Heart right ventricle (tissue), 16 donors: ENCODE data around the gene RPS3. TPM values are rescaled to one million over a fixed set of nuclear protein-coding genes. Genes with fewer than 3 reads are reported as not detected.

Experiments
- ATAC-seq, 8 donors: fragments of 200-7000 bp; cut with Tn5 transposase; one replicate each; pipeline ENCODE4 v1.9.1; 2020; ENCODE audit warnings: mild to moderate bottlenecking in 8 of 8, moderate library complexity in 8 of 8, moderate number of reproducible peaks in 1 of 8
- DNase-seq, 2 donors: peaks; one replicate each; pipeline ENCODE4 v3.0.0-alpha.2; 2020
- H3K27ac ChIP-seq, 10 donors: fragments of 200-600 bp; sonication (generic) in 2 of 10; one replicate each; pipeline versions ENCODE4 v1.5.0 to v1.8.0; 2020 to 2022; ENCODE audit warnings: mild to moderate bottlenecking in 3 of 10
- H3K27me3 ChIP-seq, 7 donors: fragments of 200-600 bp; one replicate each; pipeline ENCODE4 v1.8.0; 2021 to 2022; ENCODE audit warnings: mild to moderate bottlenecking in 2 of 7
- H3K36me3 ChIP-seq, 9 donors: fragments of 200-600 bp; sonication (generic) in 1 of 9; one replicate each; pipeline versions ENCODE4 v1.5.0 to v1.8.0; 2020 to 2022; ENCODE audit warnings: mild to moderate bottlenecking in 2 of 9
- H3K4me1 ChIP-seq, 9 donors: fragments of 200-600 bp; sonication (generic) in 1 of 9; one replicate each; pipeline versions ENCODE4 v1.5.0 to v1.8.0; 2020 to 2022; ENCODE audit warnings: mild to moderate bottlenecking in 4 of 9
- H3K4me3 ChIP-seq, 10 donors: fragments of 200-600 bp; sonication (generic) in 2 of 10; one replicate each; pipeline versions ENCODE4 v1.5.0 to v1.8.0; 2020 to 2022; ENCODE audit warnings: mild to moderate bottlenecking in 7 of 10, moderate library complexity in 2 of 10
- H3K9me3 ChIP-seq, 11 donors: fragments of 200-600 bp in 10 of 11; sonication (generic) in 2 of 11; one replicate each; pipeline versions ENCODE4 v1.5.0 to v1.8.0; 2013 to 2022; ENCODE audit warnings: mild to moderate bottlenecking in 2 of 11, control low read depth in 1 of 11, moderate library complexity in 1 of 11
- WGBS, 2 donors: extraction: QIAGEN DNeasy Blood & Tissue Kit; methylation state at CpG; one replicate each; pipeline ENCODE4 v1.1.7; 2013; ENCODE audit warnings: inconsistent platforms in 1 of 2; 5-methylcytosine and 5-hydroxymethylcytosine counted together
- intact Hi-C, 10 donors: fragments of 100-400 bp; cut with DNase I; formaldehyde crosslinking; loops; one replicate each; pipeline versions ENCODE4 v1.11.1 to v1.14.2; 2022
- polyA plus RNA-seq, 2 donors: library from polyadenylated mRNA; stranded (reverse); fragments of 200-250 nt; gene quantifications; one replicate each; pipeline ENCODE4 v1.2.3, GENCODE V29; 2013
- total RNA-seq, 10 donors: library from RNA; stranded (reverse); fragmentation: NEBNext Ultra II Directional in 3 of 10; extraction: Animal tissue kit (Norgen Biotek cat#: 25700) in 3 of 10; gene quantifications; one replicate each; pipeline versions ENCODE4 v1.2.1 to v1.2.4, GENCODE V29; 2021 to 2023
- TF ChIP-seq, protein P1 (sequence below), 9 donors: fragments of 200-600 bp; sonication (generic) in 2 of 9; IDR thresholded peaks; one replicate each; pipeline versions ENCODE4 v1.5.0 to v1.8.0; 2021 to 2022; ENCODE audit warnings: antibody characterized with exemption in 9 of 9, mild to moderate bottlenecking in 5 of 9, moderate library complexity in 1 of 9
- donor health status: Arrhythmogenic right ventricular cardiomyopathy.
- donor health status: ischemic (EF 13 %, LVEDD 7.1; RV severe dilation, severe dysfunction).
- donor health status: healthy with polysubstance abuse.
- donor health status: DM: no; HTN: yes; CAD: no.
- donor health status: DM: no; HTN: no; CAD: no.
- donor health status: ischemic (EF 25% LVEDD 6.9; RV normal size, moderate dysfunction).
- donor health status: ischemic (EF 25% LVEDD 5.7; RV mildly dilated, moderate dysfunction).
- donor health status: healthy.
- donor health status: DM: yes; HTN: yes; CAD: no.
- donor health status: Ischemic cardiomyopathy.
- donor health status: ischemic (EF 35%, LVEDD 5.7; RV mildly dilated, moderate dysfunction).
- donor health status: nonischemic (EF 11% LVEDD 7.7; RV severe dilation, severe dysfunction).
- donor health status: DM: yes; HTN: yes; CAD: no.
- donor health status: PGD.
- donor health status: ischemic (EF 29% LVEDD 5.4; RV normal size, mild dysfunction).
- donor health status: nonischemic (EF 23%, LVEDD 6.1; RV moderate dilation, normal function).

The RPS3 gene
- total and polyA plus RNA-seq, 12 donors, result 698 to 1,945 (median 939) TPM

- 87% methylated on average over 15 of the region's 15 CpGs for WGBS, 2 donors
These were observed 43.0 kb downstream of the RPS3 start for GRCh38 chr11:75442161-75442885.

GRCh38 chr11:75443043-75443442 lies 43.7 kb downstream of the RPS3 start:
- TF ChIP-seq, protein P1, sequence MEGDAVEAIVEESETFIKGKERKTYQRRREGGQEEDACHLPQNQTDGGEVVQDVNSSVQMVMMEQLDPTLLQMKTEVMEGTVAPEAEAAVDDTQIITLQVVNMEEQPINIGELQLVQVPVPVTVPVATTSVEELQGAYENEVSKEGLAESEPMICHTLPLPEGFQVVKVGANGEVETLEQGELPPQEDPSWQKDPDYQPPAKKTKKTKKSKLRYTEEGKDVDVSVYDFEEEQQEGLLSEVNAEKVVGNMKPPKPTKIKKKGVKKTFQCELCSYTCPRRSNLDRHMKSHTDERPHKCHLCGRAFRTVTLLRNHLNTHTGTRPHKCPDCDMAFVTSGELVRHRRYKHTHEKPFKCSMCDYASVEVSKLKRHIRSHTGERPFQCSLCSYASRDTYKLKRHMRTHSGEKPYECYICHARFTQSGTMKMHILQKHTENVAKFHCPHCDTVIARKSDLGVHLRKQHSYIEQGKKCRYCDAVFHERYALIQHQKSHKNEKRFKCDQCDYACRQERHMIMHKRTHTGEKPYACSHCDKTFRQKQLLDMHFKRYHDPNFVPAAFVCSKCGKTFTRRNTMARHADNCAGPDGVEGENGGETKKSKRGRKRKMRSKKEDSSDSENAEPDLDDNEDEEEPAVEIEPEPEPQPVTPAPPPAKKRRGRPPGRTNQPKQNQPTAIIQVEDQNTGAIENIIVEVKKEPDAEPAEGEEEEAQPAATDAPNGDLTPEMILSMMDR (IDR thresholded peaks at IDR 0.05), result no peak
- intact Hi-C loops, result loop anchor here in 2 of 10 donors (10.0 kb wide), 1 partner anchor 48 kb away; the partner anchor contains the start of gene RPS3 (in 2 of the 2)
- H3K36me3 ChIP-seq, result no peaks in the 10 kb centered on the region
- H3K27me3 ChIP-seq, result no peaks in the 10 kb centered on the region
- WGBS, 2 donors, result 86 to 92% methylated on average over 12 of the region's 12 CpGs
- DNase-seq, result no peak
- no peak overlapping the region for H3K4me3 ChIP-seq
- H3K4me1 ChIP-seq, result peaks cover 0 to 7% (median 0%) of the 10 kb centered on the region in 9 donors
- H3K9me3 ChIP-seq, result no peaks in the 10 kb centered on the region
- no peak for ATAC-seq
- H3K27ac ChIP-seq, result no peak overlapping the region

More at GRCh38 chr11:75442161-75442885, 43.0 kb downstream of the RPS3 start:
- intact Hi-C loops, result loop anchor here in 2 of 10 donors (10.0 kb wide), 1 partner anchor 48 kb away; the partner anchor contains the start of gene RPS3 (in 2 of the 2)
- H3K27ac ChIP-seq, result no peak overlapping the region
- H3K27me3 ChIP-seq, result no peaks in the 10 kb centered on the region
- no peak overlapping the region for H3K4me3 ChIP-seq
- H3K9me3 ChIP-seq, result no peaks in the 10 kb centered on the region
- ATAC-seq (peak in 1 of 8 donors; percentile 8), DNase-seq (no peak)
- TF ChIP-seq, protein P1 (IDR thresholded peaks at IDR 0.05), result no peak
- peaks cover 0 to 7% (median 0%) of the 10 kb centered on the region in 9 donors for H3K4me1 ChIP-seq
- no peaks in the 10 kb centered on the region for H3K36me3 ChIP-seq

DNA sequence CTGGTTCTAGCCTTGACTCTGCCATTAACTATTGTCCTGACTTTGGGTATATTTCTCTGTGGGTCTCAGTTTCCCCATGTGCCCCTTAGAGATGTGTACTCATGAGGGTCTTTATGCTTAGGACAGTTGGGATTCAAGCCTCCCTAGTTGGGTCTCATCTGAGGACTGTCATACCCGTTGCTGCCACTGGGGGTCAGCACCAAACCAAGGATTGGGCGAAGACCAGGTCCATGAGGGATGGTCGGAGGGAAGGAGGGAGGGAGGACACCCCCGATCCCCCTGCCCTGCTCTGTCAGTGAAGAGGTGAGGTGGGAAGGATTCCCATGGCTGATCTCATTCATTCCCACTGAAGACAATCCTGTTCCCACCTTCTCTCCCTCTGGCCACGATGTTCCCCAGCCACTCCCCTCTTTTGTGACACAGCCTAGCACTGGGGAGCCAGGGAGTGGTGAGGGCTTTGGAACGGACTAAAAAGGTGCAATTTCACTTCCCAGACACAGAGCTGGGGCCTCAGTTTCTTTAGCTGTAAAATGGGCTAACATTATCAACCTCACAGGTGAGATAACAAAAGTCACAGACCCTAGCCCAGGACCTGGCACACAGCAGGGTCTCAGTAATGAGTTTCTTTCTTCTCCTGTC lies 46.1 kb downstream of the RPS3 start:
- ATAC-seq (peak; percentile 57 to 85 (median 66)), DNase-seq (peak; percentile 66 to 75)
- intact Hi-C loops, result loop anchor here in 7 of 10 donors (1.0 to 10.0 kb wide), 3 partner anchors 51 to 87 kb away; partner anchors contain the start of gene RPS3 (in 2 of the 7)
- H3K4me3 ChIP-seq, result no peak overlapping the region
- H3K9me3 ChIP-seq, result no peaks in the 10 kb centered on the region
- H3K4me1 ChIP-seq, result peaks cover 0 to 7% (median 0%) of the 10 kb centered on the region in 9 donors
- H3K36me3 ChIP-seq, result no peaks in the 10 kb centered on the region
- no peak overlapping the region for H3K27ac ChIP-seq
- 10 to 18% methylated on average over 6 of the region's 6 CpGs for WGBS, 2 donors
- H3K27me3 ChIP-seq, result no peaks in the 10 kb centered on the region
- TF ChIP-seq, protein P1 (IDR thresholded peaks at IDR 0.05), result peak; percentile 91 to 98 (median 94)

GRCh38 chr11:75447415-75447814 lies 48.1 kb downstream of the RPS3 start:
- H3K4me1 ChIP-seq, result peaks cover 0 to under 1% (median 0%) of the 10 kb centered on the region in 9 donors
- TF ChIP-seq, protein P1 (IDR thresholded peaks at IDR 0.05), result no peak
- DNase-seq (no peak), ATAC-seq (no peak)
- no peak overlapping the region for H3K4me3 ChIP-seq
- H3K27me3 ChIP-seq, result peaks cover 0 to 6% (median 0%) of the 10 kb centered on the region in 7 donors
- H3K36me3 ChIP-seq, result no peaks in the 10 kb centered on the region
- WGBS, 2 donors, result 81 to 82% methylated on average over 5 of the region's 5 CpGs
- no peak overlapping the region for H3K27ac ChIP-seq
- no peaks in the 10 kb centered on the region for H3K9me3 ChIP-seq
- intact Hi-C loops, result loop anchor here in 4 of 10 donors (2.0 to 10.0 kb wide), 2 partner anchors 53 to 83 kb away; partner anchors contain the start of gene RPS3 (in 2 of the 4)
